Stimulated activated CD8-positive, alpha-beta memory T cell treated with anti-CD3 and anti-CD28 coated beads, Interleukin-7, amount 100 ng/mL, for 4 hours (primary cell): Measurements from ENCODE around the gene SLC31A1.
A peak's percentile ranks its signal among the peaks of the same experiment; 100 is the strongest.

Source experiments
- DNase-seq, 2 donors: peaks; one replicate each; pipeline ENCODE4 v3.0.0-alpha.2; 2020; ENCODE audit warnings: low read depth in 2 of 2

The SLC31A1 gene

DNA sequence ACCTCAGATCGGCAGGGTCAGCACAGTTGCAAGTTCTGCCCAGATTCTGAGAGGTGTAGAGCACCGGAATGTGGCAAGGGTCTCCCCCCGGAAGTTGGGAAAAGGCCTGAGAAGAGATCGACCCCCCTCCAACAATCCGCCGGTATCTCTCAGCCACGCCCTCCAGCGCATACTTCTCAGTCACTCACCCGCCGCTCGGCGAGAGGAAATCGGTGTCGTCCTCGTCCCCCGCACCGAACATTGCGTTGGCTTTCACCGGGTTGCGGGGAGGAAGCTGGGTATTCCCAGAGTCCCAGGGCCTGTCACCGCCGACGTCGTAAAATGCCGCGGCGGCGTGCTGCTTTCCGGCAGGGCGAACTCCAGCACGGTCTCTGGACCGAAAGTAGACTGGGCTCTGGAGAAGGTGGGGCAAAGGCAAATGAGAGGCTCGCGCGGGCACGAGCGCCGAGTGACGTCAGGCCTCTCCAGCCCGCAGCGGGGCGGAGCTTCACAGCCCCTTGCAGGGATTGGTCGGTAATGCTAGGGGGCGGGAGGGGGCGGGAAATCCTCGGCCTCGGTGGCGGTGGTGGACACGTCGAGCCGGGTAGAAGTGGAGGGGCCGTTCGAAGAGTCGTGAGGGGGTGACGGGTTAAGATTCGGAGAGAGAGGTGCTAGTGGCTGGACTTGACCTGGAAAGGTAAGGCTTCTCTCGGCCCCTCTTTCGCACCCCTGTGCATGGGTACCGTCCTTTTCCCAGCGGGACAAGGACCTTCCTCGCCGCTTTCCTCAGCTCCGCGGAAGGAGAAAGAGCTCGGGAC, at the start of gene SLC31A1, which contains the start of gene FKBP15:
SLC31A1 (plus strand) TSS at position 542 of the 797 bp plus-strand sequence. CDS start 34,605 bp downstream, outside the sequence.
FKBP15 (minus strand) TSS at position 275 of the 797 bp plus-strand sequence; CDS start at position 241, 34 bp downstream.
- DNase-seq, result peak; percentile 94 to 97

DNA sequence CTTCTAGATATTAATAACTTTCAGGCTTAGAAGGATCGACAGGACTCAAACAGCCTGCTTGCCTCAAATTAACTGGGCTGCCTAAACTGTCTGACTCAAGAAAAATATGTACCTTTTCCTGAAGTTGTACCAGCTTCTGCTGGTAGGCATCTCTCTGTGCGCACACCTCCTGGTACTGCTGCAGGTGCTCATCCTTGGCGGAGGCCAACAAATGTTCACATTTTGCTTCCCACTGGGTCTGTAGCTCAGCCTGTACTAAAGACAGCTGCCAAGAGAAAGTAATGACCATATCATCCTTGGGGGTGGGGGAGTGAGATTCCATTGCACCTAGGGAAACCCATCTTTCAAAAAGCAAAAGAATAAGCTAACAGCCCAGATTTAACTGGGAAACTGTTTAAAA, 48.0 kb upstream of the SLC31A1 start:
- DNase-seq, result no peak

DNA sequence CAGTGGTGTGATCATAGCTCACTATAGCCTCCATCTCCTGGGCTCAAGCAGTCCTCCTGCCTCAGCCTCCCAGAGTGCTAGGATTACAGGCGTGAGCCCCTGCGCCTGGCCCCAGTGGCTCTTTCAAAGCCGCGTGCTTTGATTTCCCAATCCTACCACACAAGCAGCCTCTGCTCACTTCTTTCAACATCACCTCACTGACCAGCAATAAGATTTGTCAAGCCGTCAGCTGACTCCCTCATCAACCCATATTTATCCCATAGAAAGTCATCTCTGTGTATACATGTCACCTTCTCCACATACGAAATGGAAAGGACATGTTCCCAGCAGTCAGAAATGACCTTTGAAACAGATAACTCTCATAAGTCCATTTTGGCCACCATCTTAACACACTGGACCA, 44.5 kb upstream of the SLC31A1 start:
- no peak for DNase-seq

DNA sequence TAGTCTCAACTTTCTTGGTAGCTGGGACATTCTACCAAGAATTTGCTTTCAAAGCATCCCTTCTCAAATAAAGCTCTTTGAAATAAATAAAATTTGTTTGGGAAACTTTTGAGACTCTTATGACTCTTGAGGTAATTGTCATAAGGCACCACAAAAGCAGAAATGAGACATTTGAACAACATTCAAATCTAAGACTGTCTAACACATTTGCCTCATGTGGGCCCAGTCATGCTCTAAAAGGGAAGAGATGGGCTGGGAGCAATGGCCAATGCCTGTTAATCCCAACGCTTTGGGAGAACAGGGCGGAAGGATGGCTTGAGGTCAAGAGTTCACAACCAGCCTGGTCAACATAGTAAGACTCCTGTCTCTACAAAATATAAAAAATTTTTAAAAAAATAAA, 44.1 kb upstream of the SLC31A1 start:
- no peak for DNase-seq

DNA sequence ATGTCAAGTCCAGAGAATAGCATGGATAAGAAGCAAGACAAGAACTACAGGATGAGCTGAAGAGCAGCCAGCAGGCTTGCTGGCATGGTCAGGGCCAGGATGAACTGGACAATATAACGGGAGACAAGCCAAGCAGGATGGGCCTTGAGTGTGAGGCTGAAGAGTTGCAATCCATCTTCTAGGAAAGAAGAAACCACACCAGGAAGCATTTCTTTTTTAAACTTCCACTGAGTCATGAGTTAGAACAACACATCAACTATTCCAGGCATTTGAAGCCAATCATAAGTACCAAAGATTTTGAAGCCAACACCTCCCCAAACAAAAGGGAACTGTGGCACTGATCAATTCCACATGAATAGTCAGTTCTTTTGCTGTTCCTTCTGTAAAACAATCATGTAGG, 43.3 kb upstream of the SLC31A1 start:
- no peak for DNase-seq

DNA sequence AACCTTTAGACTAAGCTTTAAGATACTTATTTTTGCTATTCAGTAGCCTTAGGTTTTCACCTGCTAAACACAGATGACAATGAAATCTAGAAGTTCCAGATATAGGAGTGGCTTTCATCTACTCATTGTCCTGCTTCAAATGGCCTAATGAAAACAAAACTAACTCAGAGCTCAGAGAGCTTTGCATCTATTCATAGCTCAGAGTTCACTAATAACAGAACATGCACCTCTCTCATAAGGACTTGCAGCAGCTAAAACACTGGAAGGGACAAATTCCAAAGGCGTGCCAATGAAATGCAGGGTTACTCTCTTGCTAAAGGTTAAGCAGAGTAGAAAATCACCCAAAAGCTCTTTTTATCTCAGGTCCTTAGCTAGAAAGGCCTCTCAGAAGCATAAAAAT, 41.5 kb upstream of the SLC31A1 start:
- no peak for DNase-seq

DNA sequence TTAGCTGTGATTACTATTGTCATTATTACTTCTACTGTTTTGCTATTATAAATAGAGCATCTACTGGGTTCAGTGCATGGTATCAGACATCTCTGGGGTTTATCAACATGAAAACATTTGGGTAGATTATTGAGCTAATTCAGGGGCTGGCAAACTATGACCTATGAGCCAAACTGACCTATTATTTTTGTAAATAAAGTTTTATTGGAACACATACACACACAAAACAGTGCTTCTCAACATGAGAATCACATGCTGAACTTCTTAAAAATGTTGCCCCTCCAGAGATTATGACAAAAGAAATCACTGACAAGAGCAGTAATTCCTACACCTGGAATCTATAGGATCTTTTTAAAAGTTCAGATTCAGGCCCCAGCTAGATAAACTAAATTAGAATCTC, 40.2 kb upstream of the SLC31A1 start:
- DNase-seq, result no peak

DNA sequence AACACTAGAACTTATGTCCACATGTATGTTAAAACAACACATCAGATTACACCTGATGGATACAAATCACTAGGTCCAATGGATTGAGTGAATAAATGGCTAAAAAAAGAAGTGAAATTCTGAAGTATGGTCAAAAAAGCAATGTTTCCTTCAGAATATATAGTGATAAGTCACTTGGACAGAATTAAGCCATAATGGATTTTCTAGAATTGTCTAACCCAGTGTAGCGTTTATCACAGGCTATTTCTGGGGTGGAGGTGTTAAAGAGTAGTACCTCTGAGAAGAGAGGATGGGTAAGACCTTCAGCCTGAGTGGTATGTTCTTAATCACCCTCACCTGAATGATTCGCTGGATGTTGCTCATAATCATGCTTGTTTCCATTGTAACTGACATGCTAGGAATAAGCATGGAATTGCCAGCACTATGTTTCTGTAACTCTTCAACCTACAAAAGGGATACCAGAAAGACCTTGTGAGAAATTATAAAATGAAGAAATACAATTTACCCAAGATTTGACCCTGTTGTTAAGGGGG, 37.3 kb upstream of the SLC31A1 start:
- DNase-seq, result no peak

DNA sequence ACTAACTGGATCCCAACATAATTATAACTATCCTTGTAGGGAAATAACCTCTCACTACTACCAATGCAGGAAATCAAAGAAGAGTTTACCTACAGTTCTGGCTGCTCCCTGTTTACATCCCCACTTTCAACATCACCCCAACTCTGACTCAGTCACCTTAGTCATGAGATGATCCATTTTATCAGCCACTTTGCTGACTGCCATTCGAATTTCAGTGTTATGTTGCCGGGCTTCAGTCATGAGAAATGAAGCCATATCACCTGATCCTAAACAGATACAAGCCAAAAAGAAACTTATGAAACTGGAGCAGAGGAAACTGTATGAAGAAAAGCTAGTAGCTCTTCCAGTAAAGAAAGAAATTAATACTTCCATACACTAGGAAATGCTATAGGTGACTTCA, 36.8 kb upstream of the SLC31A1 start:
- DNase-seq, result no peak

DNA sequence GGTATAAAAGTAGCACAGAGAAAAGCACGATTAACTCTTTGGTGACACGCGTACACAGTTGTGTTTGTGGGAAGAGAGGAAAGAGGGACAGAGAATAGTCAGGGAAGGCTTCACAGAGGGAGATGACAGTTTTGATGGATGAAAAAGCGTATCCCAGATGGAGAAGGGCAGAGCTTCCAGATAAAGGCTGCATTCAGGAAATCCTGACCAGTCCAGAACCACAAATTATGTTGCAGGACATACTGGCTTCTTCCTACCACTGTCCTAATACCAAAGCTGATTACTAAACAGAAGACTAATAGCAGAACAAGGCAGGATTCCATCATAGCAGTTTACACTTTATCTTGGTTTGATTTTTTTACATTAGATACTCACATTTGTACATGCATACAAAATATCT, 36.1 kb upstream of the SLC31A1 start:
- no peak for DNase-seq

DNA sequence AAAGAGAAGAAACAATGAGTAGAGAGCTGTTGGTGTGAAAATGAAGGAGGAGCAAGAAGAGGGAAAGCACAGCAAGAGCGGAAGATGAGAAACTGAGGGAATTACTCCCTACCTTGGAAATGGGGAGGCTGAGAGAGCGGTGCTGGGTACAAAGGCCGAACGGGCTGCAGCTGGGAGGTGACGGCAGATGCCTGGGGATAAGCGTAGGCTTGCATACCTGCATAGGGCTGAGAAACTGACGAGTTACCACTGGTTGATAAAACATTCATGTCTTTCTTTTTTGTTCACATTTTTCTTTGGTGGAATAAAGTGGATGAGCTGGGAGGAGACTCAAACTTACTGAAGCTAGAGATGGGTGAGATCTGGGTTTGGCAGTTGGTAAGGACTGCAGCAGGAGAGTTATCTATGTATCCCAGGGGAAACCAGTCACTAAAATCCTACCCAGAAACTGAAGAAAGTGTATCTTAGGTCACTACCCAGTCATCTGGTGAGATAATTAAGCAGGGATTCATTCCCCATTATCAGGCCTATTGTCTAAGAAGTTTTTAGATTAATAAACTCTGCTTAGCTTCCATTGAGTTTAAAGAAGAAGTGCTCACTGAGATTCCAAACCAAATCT, 35.1 kb upstream of the SLC31A1 start:
- no peak for DNase-seq

DNA sequence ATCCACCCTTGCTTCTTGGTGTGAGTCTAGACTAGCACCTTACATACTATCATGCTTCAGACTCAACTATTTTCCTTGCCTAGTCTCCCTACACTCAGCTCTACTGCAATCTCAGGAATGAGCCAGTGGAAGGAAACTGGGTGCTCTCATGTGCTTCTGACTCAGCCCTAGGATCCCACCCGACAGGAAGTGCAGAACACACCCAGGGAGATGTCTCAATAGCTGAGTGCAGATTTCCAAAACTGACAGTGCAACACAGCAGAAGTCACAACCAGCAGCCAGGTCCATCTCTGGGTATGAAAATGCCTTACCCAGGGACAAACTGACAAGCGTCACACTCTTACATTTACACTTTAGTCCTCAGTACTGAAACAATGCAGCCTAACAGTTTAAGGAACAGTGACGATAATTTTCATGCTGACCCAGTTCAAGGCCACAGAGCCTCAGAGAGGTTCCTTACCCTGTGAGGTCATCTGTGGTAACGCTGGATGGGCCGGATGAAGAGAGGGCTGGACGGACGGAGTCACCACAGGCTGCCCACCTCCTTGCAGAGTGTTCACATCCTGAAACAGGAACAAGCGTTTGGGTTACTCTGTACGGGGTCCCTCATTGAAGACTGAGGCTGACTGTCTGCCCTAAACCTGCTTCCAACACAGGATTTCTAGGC, 33.3 kb upstream of the SLC31A1 start:
- DNase-seq, result no peak

DNA sequence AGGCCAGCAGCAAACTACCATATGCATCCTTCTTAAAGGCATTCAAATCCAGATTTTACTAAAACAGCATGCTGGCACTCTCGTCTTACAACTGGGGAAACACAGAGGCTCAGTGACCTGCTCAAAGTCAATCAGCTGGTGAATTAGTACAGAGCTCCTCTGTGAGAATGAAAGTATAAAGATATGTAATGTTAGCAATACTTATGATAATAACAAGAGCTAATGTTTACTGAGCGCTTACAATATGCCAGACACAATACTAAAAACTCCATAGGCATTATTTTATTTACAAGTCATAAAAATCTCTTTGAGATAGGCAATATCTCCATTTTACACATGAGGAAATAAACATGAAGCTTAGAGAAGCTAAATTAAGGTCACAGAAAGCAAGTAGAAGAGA, 28.9 kb upstream of the SLC31A1 start:
- no peak for DNase-seq

DNA sequence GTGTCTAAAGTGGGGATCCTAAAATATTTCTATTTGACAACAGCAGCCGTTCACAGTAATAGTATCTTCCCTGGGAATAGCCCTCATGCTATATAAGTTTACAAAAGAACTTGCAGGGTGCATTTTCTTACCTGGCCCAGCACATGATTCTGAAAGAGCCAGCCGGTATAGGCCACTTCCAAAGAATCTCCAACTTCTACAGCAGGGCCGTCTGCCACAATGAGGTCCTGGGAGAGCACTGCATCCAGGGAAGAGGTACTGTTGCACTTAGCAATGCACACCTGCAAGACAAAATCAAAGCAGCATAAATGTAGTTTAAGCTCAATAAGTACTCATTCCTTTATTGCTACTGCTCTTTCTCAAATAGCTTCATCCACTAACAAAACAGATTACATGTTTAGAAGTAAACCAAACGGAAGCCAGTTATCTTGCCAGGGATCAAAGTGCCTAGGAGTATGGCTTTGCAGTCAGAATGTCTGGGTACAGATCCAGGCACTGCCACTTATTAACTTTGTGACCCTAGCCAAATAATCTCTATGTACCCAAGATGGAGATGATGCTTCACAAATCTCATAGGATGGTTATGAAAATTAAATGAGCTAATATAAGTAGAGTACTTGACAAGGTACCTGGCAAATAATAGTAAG, 21.5 kb upstream of the SLC31A1 start:
- no peak for DNase-seq

DNA sequence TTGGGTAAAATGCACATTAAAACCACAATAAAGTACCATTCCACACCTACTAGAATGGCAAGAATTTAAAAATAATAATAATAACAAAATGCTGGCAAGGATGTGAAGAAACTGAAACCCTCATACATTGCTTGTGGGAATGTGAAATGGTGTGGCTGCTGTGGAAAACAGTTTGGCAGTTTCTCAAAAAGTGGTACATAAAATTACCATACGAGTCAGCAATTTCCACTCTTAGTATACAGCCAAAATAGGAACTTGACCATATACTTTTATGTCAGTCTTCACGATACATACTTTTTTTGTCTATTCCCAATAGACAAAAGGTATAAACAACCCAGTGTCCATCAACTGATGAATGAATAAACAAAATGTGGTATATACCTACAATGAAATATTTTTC, 15.9 kb upstream of the SLC31A1 start:
- DNase-seq, result no peak

DNA sequence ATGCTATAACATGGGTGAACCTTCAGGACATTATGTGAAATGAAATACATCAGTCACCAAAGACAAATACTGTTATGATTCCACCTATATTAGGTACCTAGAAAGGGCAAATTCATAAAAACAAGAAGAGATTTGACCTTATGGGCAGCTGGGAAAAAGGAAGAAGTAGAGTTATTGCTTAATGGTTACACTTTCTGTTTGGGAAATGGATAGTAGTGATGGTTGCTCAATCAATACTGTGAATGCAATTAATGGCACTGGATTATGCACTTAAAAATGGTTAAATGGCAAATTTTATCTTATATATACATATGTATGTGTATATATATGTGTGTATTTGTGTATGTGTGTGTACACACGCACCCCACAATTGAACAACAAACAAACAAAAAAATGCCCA, 15.5 kb upstream of the SLC31A1 start:
- DNase-seq, result no peak

DNA sequence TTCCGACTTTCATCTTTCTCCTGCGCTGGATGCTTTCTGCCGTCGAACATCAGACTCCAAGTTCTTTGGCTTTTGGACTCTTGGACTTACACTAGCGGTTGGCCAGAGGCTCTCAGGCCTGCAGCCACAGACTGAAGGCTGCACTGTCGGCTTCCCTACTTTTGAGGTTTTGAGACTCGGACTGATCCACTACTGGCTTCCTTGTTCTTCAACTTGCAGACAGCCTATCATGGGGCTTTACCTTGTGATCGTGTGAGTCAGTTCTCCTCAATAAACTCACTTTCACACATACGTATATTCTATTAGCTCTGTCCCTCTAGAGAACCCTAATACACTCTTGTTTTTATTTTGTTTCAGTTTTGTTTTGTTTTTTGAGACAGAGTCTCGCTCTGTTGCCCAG, 10.5 kb upstream of the SLC31A1 start:
- no peak for DNase-seq

DNA sequence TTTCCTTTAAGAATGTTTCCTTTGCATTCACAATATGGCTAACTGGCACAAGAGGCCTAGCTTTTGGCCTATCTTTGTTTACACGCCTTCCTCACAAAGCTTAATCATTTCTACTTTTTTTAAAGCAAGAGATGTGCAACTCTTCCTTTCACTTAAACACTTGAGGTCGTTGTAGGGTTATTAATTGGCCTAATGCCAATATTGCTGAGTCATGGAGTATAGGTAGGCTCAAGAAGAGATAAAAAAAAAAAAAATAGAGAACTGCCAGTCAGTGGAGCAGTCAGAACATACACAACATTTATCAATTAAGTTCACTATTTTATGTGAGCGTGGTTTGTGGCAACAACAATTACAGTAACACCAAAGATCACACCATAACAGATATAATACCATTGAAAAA, 6.2 kb upstream of the SLC31A1 start:
- DNase-seq, result no peak

DNA sequence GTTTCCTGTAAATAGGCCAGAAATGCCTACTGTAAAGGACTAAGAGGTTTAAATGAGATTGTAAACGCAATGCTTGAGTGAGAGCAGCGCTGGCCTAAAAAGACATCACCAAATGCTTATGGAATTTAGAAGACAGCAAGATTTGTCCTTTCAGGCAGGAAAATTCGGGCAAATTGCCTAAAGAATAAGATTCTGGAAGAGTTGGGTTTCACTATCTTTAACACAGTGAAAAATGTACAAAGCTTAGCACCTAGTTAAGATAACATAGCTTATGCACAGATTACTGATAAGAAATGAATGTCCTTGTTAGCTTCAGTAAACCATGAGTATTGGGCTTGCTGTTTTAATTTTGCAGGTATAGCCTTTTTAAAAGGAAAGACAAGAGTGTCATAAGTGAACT, 4.9 kb upstream of the SLC31A1 start:
- no peak for DNase-seq

DNA sequence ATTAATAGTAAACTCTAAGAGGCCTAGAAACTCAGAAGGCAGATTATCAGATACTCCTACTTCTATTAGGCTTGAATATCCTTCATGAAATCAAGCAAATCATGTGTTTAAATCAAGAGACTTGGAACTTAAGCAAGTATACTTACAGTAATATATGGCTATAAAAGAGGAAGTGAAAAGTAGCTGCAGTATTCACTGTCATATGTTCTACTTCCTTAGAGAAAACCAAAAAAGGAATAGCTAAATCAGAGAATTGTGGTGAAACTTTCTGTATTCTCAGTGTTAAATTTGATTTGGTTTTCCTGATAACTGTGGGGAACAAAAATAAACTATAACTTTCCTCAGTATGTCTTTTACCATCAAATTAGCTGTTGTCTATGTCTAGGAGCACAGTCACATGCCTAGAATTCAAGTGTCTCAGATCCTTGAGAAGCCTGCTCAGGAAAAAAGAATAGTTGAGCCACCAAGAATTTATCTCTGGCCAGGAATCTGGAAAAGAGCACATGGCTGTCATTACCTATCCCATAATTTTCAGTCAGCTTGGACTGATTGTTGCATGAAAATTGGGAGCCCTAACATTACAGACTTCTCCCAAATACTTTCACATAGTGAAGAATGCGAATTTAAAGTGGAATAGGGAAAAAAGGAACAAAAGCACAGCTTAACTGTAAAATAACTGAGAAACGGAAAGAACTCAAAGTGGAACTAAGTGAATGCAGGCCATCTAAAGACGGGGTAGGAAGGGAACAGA, 2.0 kb upstream of the SLC31A1 start:
- DNase-seq, result no peak

DNA sequence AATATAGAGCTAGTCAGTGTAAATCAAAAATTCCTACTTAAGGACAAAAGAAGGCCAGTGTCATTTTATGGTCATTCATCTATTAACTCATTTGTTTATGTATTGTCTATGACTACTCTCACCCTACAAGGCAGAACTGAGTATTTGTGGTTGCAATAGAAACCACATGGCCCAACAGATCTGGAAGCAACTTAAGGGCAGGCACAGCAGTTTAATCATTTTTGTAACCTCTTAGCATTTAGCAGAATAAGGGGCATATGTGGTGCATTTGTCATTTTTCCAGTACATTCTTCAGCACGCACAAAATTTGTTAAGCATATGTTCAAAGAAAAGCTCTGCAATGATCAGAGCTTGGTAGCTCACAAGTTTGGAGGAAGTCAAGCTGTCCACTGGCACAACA, 1.4 kb upstream of the SLC31A1 start:
- DNase-seq, result no peak
